ENCODE measurements around the gene RAB1A. TPM values are rescaled to one million over a fixed set of nuclear protein-coding genes. Genes with fewer than 3 reads are reported as not detected.
A peak's percentile ranks its signal among the peaks of the same experiment; 100 is the strongest.

The RAB1A gene
- total and polyA plus RNA-seq, 2 donors from 2014 or later: 166 to 194 TPM

DNA sequence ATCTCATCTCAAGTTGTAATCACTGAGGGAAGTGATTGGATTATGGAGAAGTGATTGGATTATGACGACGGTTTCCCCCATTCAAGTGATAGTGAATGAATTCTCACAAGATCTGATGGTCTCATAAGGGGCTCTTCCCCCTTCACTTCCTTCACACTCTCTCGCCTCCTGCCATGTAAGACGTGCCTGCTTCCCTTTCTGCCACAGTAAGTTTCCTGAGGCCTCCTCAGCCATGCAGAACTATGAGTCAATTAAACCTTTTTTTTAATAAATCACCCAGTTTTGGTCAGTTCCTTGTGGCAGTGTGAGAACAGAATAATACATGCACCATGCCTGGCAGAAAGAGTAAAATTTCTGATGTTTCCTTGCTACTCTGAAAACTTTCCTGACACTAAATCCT is 37.1 kb downstream of the RAB1A start:
- Histone ChIP-seq H3K4me1 (ENCODE audit: control insufficient read depth in 2 of 3, insufficient read depth in 2 of 3, low read depth in 1 of 3, low read length in 3 of 3) (peaks cover 0 to 6% (median 0%) of the 10 kb centered on the region in 3 donors), H3K27me3 (ENCODE audit: control insufficient read depth, insufficient read depth, low read length) (no peaks in the 10 kb centered on the region), H3K9ac (ENCODE audit: low read length in 3 of 3) (no peak overlapping the region), H3K36me3 (ENCODE audit: control insufficient read depth in 2 of 3, insufficient read depth in 3 of 3, low read length in 3 of 3) (peaks cover 13 to 33% (median 22%) of the 10 kb centered on the region in 3 donors), H3K27ac (ENCODE audit: low read depth in 2 of 2, low read length in 2 of 2) (no peak overlapping the region), H3K9me3 (ENCODE audit: control insufficient read depth in 2 of 3, insufficient read depth in 1 of 3, low read length in 3 of 3) (no peaks in the 10 kb centered on the region), H3K4me3 (ENCODE audit: low read length in 3 of 3) (no peak overlapping the region)
- intact Hi-C loops (cut with DNase I): no loop called here
- no peak for DNase-seq
- TF ChIP-seq, protein P1, sequence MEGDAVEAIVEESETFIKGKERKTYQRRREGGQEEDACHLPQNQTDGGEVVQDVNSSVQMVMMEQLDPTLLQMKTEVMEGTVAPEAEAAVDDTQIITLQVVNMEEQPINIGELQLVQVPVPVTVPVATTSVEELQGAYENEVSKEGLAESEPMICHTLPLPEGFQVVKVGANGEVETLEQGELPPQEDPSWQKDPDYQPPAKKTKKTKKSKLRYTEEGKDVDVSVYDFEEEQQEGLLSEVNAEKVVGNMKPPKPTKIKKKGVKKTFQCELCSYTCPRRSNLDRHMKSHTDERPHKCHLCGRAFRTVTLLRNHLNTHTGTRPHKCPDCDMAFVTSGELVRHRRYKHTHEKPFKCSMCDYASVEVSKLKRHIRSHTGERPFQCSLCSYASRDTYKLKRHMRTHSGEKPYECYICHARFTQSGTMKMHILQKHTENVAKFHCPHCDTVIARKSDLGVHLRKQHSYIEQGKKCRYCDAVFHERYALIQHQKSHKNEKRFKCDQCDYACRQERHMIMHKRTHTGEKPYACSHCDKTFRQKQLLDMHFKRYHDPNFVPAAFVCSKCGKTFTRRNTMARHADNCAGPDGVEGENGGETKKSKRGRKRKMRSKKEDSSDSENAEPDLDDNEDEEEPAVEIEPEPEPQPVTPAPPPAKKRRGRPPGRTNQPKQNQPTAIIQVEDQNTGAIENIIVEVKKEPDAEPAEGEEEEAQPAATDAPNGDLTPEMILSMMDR (IDR thresholded peaks at IDR 0.05; ENCODE audit: borderline replicate concordance, extremely low read depth, insufficient read depth): no peak
- FAIRE-seq: no peak

DNA sequence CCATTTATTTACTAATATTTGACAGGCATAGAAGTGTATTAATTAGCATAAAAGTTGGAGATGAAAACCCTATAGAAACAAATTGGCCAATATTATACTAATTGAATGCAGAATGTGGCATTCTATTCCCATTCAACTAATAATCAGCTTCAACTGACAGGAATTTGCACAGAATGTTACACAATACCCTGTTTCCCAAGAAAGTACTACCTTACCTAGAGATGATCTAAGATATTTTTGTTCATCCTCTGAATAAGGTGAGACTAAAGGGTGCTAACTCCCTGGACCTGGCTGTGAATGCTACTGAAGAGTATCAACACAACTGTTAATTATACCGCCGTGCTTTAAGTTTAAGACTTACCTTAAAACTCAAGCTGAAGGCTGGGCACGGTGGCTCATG is 44.8 kb downstream of the RAB1A start:
- no peak overlapping the region for H3K4me3 ChIP-seq (ENCODE audit: low read length in 3 of 3)
- no peak overlapping the region for H3K27ac ChIP-seq (ENCODE audit: low read depth in 2 of 2, low read length in 2 of 2)
- DNase-seq (no peak), FAIRE-seq (no peak)
- H3K4me1 ChIP-seq (ENCODE audit: control insufficient read depth in 2 of 3, insufficient read depth in 2 of 3, low read depth in 1 of 3, low read length in 3 of 3): peaks cover 0 to 6% (median 0%) of the 10 kb centered on the region in 3 donors
- H3K9ac ChIP-seq (ENCODE audit: low read length in 3 of 3): no peak overlapping the region
- H3K36me3 ChIP-seq (ENCODE audit: control insufficient read depth in 2 of 3, insufficient read depth in 3 of 3, low read length in 3 of 3): peaks cover 4 to 44% (median 36%) of the 10 kb centered on the region in 3 donors
- TF ChIP-seq, protein P1 (IDR thresholded peaks at IDR 0.05; ENCODE audit: borderline replicate concordance, extremely low read depth, insufficient read depth): no peak
- no peaks in the 10 kb centered on the region for H3K27me3 ChIP-seq (ENCODE audit: control insufficient read depth, insufficient read depth, low read length)
- intact Hi-C loops (cut with DNase I): no loop called here
- H3K9me3 ChIP-seq (ENCODE audit: control insufficient read depth in 2 of 3, insufficient read depth in 1 of 3, low read length in 3 of 3): no peaks in the 10 kb centered on the region

DNA sequence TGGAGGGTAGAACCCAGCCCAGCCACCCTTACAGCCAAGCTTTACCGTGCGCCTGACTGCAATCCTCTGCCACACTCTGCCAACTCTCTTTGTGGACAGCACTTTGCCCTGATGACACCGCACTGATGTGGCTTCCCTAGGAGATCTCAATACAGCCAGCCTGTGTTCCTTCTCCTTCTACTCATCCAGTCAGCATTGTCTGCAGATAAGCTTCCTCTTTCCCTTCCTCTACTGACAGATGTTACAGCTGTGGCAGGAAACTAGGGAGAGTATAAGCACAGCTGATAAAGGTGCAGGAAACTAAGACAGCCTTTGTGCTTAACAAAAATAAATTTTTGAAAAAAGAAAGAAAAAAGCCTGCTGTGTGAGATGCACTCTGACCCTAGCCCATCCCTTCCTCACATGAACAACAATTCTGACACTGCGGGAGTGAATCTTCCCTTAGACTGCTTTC is 48.6 kb downstream of the RAB1A start:
- no peak overlapping the region for H3K27ac ChIP-seq (ENCODE audit: low read depth in 2 of 2, low read length in 2 of 2)
- H3K27me3 ChIP-seq (ENCODE audit: control insufficient read depth, insufficient read depth, low read length): no peaks in the 10 kb centered on the region
- TF ChIP-seq, protein P1 (IDR thresholded peaks at IDR 0.05; ENCODE audit: borderline replicate concordance, extremely low read depth, insufficient read depth): no peak
- no peaks in the 10 kb centered on the region for H3K9me3 ChIP-seq (ENCODE audit: control insufficient read depth in 2 of 3, insufficient read depth in 1 of 3, low read length in 3 of 3)
- DNase-seq: peak in 1 of 5 donors; percentile 57
- no peak for FAIRE-seq
- no peak overlapping the region for H3K4me3 ChIP-seq (ENCODE audit: low read length in 3 of 3)
- H3K36me3 ChIP-seq (ENCODE audit: control insufficient read depth in 2 of 3, insufficient read depth in 3 of 3, low read length in 3 of 3): peaks cover 5 to 38% (median 33%) of the 10 kb centered on the region in 3 donors
- peaks cover 0 to 3% (median 2%) of the 10 kb centered on the region in 3 donors for H3K4me1 ChIP-seq (ENCODE audit: control insufficient read depth in 2 of 3, insufficient read depth in 2 of 3, low read depth in 1 of 3, low read length in 3 of 3)
- intact Hi-C loops (cut with DNase I): no loop called here
- no peak overlapping the region for H3K9ac ChIP-seq (ENCODE audit: low read length in 3 of 3)

DNA sequence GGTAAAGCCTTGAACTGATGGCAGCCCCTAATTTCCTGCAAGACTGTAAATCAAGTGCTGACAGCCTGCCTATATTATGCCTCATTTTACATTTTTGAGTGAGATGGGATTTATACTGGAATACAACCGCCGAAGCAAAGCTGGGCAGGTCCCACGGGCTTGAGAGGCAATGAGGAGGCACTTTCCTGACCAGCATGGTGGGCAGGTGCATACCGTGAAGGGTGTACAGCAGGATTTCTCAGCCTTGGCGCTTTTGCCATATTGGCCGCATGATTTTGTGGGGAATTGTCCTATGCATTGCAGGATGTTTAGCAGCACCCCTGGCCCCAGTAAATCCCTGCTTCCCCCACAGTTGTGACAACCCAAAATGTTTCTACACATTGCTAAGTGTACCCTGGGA is 50.9 kb downstream of the RAB1A start:
- peaks cover 0 to 12% (median 9%) of the 10 kb centered on the region in 3 donors for H3K4me1 ChIP-seq (ENCODE audit: control insufficient read depth in 2 of 3, insufficient read depth in 2 of 3, low read depth in 1 of 3, low read length in 3 of 3)
- H3K4me3 ChIP-seq (ENCODE audit: low read length in 3 of 3): no peak overlapping the region
- no peaks in the 10 kb centered on the region for H3K27me3 ChIP-seq (ENCODE audit: control insufficient read depth, insufficient read depth, low read length)
- peaks cover 3 to 29% (median 23%) of the 10 kb centered on the region in 3 donors for H3K36me3 ChIP-seq (ENCODE audit: control insufficient read depth in 2 of 3, insufficient read depth in 3 of 3, low read length in 3 of 3)
- FAIRE-seq (no peak), DNase-seq (no peak)
- no peak overlapping the region for H3K9ac ChIP-seq (ENCODE audit: low read length in 3 of 3)
- H3K9me3 ChIP-seq (ENCODE audit: control insufficient read depth in 2 of 3, insufficient read depth in 1 of 3, low read length in 3 of 3): no peaks in the 10 kb centered on the region
- H3K27ac ChIP-seq (ENCODE audit: low read depth in 2 of 2, low read length in 2 of 2): no peak overlapping the region
- TF ChIP-seq, protein P1 (IDR thresholded peaks at IDR 0.05; ENCODE audit: borderline replicate concordance, extremely low read depth, insufficient read depth): no peak
- intact Hi-C loops (cut with DNase I): no loop called here
